SK-N-SH (cell line): ENCODE results near the gene PARVG.

ENCODE experiments used
- CHD2 ChIP-seq: fragments of 150-350 bp; IDR thresholded peaks from 2 replicates; pipeline ENCODE4 v1.6.1; 2018; ENCODE audit warnings: low read length; ENCODE audit not compliant: partially characterized antibody
- EP300 ChIP-seq, 2 experiments: IDR thresholded peaks; 2 replicates each; pipeline versions ENCODE4 v1.4.0 to v1.6.1; 2012; ENCODE audit warnings: borderline replicate concordance in 1 of 2, low read depth in 1 of 2, low read length in 1 of 2
- FOSL2 ChIP-seq: IDR thresholded peaks from 2 replicates; pipeline ENCODE4 v1.4.0; 2012; ENCODE audit warnings: low read depth, mild to moderate bottlenecking, moderate library complexity, borderline replicate concordance
- JUND ChIP-seq: IDR thresholded peaks from 2 replicates; pipeline ENCODE4 v1.4.0; 2012
- POLR2AphosphoS5 ChIP-seq: IDR thresholded peaks from 2 replicates; pipeline ENCODE4 v1.6.1; 2012; ENCODE audit warnings: low read depth, low read length
- RAD21 ChIP-seq: IDR thresholded peaks from 2 replicates; pipeline ENCODE4 v1.6.1; 2012; ENCODE audit warnings: mild to moderate bottlenecking, low read length
- SMC3 ChIP-seq: IDR thresholded peaks from 2 replicates; pipeline ENCODE4 v1.6.1; 2012; ENCODE audit warnings: low read depth, low read length, improper control_type of control experiment
- TAF1 ChIP-seq: IDR thresholded peaks from 2 replicates; pipeline ENCODE4 v1.6.1; 2012; ENCODE audit warnings: low read depth, mild to moderate bottlenecking, low read length, moderate library complexity, borderline replicate concordance
- USF1 ChIP-seq: IDR thresholded peaks from 2 replicates; pipeline ENCODE4 v1.4.0; 2012; ENCODE audit warnings: low read depth, borderline replicate concordance
- TF ChIP-seq, protein P1 (sequence below): fragments of 200-600 bp; sonication (generic); IDR thresholded peaks from 2 replicates; pipeline ENCODE4 v1.6.1; 2017; ENCODE audit warnings: antibody characterized with exemption, mild to moderate bottlenecking, moderate library complexity
- TF ChIP-seq, protein P2 (sequence below): IDR thresholded peaks from 2 replicates; pipeline ENCODE4 v1.6.1; 2012; ENCODE audit warnings: mild to moderate bottlenecking, low read depth, low read length, moderate library complexity

GRCh38 chr22:44203203-44203602 lies 22.5 kb downstream of the PARVG start:
- TF ChIP-seq RAD21 (no peak), POLR2AphosphoS5 (no peak), USF1 (no peak), JUND (no peak), TAF1 (no peak), FOSL2 (no peak), EP300 (IDR thresholded peaks at IDR 0.05; ENCODE audit: borderline replicate concordance in 1 of 2, low read depth in 1 of 2, low read length in 1 of 2) (no peak), CHD2 (no peak), SMC3 (no peak)
- TF ChIP-seq, protein P1, sequence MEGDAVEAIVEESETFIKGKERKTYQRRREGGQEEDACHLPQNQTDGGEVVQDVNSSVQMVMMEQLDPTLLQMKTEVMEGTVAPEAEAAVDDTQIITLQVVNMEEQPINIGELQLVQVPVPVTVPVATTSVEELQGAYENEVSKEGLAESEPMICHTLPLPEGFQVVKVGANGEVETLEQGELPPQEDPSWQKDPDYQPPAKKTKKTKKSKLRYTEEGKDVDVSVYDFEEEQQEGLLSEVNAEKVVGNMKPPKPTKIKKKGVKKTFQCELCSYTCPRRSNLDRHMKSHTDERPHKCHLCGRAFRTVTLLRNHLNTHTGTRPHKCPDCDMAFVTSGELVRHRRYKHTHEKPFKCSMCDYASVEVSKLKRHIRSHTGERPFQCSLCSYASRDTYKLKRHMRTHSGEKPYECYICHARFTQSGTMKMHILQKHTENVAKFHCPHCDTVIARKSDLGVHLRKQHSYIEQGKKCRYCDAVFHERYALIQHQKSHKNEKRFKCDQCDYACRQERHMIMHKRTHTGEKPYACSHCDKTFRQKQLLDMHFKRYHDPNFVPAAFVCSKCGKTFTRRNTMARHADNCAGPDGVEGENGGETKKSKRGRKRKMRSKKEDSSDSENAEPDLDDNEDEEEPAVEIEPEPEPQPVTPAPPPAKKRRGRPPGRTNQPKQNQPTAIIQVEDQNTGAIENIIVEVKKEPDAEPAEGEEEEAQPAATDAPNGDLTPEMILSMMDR: no peak
- TF ChIP-seq, protein P2, sequence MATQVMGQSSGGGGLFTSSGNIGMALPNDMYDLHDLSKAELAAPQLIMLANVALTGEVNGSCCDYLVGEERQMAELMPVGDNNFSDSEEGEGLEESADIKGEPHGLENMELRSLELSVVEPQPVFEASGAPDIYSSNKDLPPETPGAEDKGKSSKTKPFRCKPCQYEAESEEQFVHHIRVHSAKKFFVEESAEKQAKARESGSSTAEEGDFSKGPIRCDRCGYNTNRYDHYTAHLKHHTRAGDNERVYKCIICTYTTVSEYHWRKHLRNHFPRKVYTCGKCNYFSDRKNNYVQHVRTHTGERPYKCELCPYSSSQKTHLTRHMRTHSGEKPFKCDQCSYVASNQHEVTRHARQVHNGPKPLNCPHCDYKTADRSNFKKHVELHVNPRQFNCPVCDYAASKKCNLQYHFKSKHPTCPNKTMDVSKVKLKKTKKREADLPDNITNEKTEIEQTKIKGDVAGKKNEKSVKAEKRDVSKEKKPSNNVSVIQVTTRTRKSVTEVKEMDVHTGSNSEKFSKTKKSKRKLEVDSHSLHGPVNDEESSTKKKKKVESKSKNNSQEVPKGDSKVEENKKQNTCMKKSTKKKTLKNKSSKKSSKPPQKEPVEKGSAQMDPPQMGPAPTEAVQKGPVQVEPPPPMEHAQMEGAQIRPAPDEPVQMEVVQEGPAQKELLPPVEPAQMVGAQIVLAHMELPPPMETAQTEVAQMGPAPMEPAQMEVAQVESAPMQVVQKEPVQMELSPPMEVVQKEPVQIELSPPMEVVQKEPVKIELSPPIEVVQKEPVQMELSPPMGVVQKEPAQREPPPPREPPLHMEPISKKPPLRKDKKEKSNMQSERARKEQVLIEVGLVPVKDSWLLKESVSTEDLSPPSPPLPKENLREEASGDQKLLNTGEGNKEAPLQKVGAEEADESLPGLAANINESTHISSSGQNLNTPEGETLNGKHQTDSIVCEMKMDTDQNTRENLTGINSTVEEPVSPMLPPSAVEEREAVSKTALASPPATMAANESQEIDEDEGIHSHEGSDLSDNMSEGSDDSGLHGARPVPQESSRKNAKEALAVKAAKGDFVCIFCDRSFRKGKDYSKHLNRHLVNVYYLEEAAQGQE: no peak
